Activated gamma-delta T cell (primary cell): Measurements from ENCODE around the gene HTT.

Source experiments
- DNase-seq: peaks from one replicate; lab custom pipeline; 2025; lab: John Stamatoyannopoulos, UW

Gene HTT

DNA sequence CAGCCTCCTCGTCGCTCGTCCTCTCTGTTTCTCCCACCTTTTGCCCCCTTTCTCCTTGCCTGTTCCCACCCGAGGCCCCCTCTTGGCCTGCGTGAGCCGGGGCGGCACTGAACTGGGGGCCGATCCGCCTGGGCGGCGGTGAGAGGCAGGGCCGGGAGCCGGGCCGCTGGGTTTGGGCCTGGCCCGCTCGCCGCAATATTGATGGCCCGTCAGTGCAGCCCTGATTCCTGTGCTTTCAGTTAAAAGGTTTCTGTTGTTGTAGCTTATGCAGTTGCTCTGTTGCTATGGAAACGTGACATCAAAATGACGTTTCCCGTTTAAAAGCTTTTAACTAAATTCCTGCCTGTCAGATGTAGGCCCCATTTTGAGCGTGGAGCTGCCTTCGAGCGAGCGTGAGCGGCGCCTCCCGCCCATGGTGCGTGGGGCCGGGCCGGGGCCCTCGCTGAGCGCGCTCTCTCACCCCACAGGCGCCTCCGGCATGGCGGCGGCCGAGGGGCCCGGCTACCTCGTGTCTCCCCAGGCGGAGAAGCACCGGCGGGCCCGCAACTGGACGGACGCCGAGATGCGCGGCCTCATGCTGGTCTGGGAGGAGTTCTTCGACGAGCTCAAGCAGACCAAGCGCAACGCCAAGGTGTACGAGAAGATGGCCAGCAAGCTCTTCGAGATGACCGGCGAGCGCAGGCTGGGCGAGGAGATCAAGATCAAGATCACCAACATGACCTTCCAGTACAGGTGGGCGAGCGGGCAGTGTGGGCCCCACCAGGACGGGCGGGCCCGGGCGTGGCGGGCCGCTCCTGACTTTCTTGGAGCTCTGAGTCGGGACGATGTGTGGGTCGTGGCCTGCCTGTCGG is 174.6 kb downstream of the HTT start, which contains the start of gene MSANTD1:
Gene MSANTD1 (plus strand): TSS at position 349 of the 851 bp plus-strand sequence. CDS start 64 bp downstream, at position 413.
- no peak for DNase-seq

DNA sequence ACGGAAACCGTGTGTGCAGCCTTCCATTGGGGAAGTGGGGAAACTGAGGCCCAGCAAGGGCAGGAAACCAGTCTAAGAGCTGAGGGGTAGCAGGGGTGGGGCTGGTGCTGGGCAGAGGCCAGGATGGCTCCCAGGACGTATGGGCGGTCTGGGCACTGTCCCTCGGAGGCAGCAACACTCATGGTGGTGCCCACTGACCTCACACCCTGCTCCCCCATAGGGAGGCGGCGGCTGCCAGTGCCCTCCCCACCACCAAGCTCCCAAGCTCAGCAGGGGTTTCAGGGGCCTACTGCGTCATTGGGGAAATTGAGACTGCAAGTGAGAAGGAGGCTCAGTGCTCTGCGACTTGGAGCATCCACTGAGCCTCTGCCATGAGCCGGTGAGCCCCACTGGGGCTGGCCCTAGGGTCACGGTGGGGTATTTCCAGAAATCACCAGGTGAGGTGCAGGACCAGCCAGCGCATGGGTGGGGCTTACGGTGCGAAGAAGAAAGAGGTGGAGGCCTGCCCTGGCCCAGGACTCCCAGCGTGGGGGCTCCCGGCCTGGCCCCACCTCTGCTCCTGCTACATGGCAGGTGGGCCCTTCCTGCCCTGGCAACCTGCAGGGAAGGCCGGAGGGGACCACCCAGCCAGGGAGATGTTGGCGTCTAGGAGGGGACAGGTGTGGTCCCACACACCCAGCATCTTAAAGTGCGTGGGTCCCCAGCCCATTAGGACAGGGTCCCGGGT is 175.4 kb downstream of the HTT start:
- DNase-seq: no peak

GRCh38 chr4:3250438-3250955 is 176.0 kb downstream of the HTT start:
- no peak for DNase-seq

DNA sequence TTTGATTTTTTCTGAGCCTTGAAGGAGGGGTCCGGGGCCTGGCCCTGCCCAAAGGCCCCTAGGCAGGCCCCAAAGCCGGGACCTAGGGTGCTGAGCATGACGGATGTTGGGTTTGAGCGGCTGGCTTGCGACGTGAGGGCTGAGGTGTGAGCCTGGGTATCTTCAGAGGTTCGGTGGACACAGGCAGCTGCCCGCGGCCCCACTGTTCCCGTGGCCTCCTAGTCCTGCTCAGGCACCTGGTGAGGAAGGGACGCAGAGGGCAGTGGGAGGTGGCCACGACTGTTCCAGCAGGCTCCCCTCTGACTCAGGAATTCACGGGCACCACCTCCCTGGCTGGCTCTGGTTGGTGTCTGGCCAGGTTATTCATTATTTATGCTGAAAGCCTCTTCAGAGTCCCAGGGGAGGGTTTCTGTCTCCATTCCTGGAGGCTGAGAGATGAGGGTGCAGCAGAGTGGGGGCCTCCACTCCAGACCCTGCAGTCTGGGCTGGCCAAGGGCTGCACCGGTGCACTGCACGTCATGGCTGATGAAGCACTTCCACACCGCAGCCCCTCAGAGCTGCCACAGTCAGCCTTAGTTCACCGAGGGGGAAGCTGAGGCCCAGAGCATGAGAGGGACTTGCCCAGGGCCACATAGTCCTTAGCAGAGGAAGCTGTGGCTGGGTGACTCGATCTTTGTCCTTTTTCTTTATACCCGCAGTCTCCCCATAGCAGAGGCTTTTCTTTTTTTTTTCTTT is 176.6 kb downstream of the HTT start:
- DNase-seq: no peak

- DNase-seq: no peak
Measured at GRCh38 chr4:3251691-3252479, 177.4 kb downstream of the HTT start.

DNA sequence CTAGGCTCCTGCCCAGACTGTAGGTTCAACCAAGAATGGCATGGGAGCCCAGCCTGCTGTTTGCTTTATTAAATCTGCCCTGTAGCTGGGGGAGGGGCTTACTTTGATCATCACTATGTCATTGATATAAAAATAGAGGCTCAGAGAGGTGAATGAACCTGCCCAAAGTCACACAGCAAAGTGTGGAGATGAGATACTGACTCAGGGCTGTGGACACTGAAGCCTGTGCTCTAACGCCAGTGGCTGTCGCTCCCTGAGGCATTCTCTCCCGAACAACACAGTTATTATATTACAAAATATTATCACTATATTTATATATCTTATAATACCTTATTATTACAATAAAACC is 178.0 kb downstream of the HTT start:
- no peak for DNase-seq

GRCh38 chr4:3252831-3253641 is 178.6 kb downstream of the HTT start:
- DNase-seq: no peak

DNA sequence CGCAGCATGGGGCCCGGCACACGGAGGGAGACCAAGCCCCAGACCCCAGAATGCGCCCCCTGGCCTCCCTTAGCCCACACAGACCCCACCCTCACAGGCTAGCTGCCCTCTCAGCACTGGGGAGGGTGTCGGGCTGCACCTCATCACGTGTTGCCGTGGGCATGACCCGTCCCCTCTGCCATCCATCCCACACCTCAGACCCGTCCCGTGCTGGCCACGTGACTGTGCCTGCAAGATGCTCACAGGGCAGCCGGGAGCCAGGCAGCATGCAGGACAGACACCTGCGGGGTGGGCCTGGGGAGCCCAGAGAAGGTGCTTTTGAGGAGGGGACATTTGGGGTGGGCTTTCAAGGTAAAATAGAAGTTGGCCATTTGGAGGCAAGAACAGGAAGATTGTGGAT is 179.3 kb downstream of the HTT start:
- no peak for DNase-seq

GRCh38 chr4:3254302-3255131 is 180.0 kb downstream of the HTT start:
- DNase-seq: no peak

DNA sequence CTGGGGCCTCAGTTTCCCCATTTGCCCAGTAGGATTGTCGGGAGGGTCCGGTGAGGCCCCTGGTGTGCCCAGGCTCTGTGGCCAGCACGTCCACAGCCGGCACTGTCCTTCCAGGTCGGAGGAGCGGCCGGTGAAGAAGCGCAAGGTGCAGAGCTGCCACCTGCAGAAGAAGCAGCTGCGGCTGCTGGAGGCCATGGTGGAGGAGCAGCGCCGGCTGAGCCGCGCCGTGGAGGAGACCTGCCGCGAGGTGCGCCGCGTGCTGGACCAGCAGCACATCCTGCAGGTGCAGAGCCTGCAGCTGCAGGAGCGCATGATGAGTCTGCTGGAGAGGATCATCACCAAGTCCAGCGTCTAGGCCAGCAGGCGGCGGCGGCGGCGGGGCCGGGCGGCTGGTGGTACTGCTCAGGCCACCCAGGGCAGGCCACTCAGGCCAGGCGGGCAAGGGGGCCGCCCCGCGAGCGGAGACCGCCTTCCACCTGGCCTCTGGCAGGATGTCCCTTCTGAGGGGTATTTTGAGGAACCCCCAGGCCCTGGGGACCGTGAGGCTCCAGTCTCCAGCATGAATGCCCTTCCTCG is 181.2 kb downstream of the HTT start:
- DNase-seq: no peak

DNA sequence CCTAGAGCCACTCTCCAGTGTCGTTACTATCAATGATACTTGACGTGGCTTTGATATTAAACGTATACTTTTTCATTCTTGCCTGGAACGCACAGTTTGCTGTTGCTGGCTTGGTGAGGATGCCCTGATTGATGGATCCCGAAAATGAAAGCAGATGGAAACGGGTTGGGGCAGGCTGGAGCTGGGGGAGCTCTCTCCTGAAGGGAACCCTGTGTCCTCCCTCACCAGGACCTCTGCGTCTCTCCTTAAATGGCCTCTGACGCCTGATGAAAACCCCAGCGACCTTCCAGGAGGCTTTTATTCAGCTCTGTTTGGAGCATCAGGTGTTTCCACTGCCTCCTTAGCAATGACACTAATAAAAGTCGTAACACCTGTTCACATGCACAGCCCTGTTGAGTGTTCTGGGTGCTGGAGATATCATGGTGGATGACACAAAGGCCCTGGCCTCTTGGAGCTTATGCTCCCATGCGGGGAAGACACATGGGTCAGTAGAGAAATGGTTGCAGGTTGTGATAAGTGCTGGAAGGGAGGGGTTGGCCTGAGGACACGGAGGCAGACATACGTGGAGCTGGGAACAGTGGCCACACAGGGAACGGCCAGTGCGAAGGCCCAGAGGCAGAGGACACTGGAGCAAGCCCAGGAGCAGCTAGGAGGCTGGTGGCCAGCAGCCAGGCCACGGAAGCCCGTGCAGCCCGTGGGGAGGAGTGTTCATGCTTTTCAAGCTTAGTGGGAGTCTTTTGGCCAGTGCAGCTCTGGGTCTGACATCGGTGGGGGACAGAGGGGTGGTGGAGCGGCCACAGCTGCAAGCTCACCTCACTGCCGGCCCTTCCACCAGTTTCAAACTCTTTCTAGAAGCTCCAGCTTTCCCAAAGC is 182.0 kb downstream of the HTT start:
- DNase-seq: no peak

GRCh38 chr4:3257103-3257555 is 182.6 kb downstream of the HTT start:
- DNase-seq: no peak

- no peak for DNase-seq
Measured at GRCh38 chr4:3257556-3258482, 183.3 kb downstream of the HTT start.

DNA sequence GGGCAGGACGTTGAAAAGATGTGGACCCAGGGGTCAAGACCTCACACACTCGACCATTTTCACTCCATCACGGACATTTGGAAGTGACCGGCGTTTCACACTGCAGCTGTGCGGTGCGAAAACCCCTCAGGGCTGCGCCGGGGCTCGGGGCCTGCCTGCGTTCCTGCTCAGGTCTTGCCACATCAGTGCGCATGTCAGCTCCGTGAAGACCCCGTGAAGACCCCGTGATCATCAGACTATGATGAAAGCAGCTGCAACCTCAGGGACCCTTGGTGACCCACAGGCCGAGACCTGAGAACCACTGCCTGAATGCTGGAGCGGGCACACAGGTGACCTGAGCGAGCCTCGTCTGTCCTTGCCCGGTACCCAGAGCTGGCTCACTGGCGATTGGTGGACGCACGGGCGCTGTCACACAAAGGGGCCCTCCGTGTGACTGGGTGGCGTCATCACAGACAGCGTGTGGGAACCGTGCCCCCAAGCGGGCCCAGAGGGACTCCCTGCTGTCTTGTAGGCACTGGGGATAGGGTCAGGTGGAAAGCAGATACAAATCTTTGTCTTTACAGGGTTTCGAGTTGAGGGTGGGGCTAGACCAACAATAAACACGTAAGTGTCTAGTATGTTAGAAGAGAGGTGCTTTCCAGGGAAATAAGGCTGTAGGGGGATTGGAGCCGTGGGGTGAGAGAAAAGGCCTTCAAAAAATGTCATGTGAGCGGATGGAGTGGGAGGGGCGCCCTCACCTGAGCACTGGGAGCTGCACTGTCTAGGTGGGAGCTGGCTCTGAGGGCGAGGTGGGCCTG is 187.1 kb downstream of the HTT start:
- DNase-seq: no peak

DNA sequence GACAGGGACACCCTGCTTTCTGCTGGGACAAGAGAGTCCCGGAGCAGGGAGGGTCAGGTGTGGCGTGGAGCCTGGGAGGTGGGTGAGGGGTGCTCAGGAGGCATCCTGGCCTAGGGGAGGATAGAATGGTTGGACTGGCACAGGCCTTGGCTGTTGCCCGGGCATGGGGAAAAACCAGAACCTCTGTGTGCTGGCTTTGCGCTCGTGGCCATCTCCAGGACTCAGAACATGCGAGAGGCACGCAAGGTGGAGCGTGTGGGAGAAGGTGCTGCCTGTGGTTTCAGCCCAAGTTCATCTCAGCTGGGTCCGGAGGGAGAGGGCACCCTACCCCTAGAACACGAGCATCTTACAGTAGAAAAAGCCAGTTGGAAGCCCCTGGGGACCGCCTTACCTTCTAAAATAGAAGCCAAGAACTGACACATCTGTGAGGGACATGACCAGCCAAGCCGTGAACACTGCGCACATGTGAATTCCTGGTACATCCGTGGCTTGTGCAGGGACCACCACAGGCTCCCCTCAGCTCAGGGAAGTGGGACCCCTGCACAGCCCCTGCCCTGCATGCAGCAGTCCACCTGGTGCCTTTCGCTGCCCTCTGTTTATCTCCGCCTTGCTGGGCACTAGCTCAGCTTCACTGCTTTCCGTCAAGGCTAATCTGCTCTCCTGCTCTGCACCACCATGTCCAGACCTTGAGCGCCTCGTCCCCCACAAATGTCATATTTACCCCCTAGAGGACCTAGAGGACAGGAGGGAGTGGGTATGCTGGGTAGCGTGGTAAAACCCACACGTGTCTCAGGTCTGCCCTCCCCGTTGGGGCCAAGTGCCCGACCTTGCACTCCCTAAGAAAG is 187.9 kb downstream of the HTT start:
- DNase-seq: no peak
